GM21381 (cell line): Measurements from ENCODE around the gene TNRC6C.
A peak's percentile ranks its signal among the peaks of the same experiment; 100 is the strongest.

Source experiments
- ATAC-seq: cut with Tn5 transposase; IDR thresholded peaks from one replicate; pipeline ENCODE4 v1.9.1; 2021; ENCODE audit warnings: mild to moderate bottlenecking, moderate library complexity; ENCODE audit not compliant: unreplicated experiment

TNRC6C gene

DNA sequence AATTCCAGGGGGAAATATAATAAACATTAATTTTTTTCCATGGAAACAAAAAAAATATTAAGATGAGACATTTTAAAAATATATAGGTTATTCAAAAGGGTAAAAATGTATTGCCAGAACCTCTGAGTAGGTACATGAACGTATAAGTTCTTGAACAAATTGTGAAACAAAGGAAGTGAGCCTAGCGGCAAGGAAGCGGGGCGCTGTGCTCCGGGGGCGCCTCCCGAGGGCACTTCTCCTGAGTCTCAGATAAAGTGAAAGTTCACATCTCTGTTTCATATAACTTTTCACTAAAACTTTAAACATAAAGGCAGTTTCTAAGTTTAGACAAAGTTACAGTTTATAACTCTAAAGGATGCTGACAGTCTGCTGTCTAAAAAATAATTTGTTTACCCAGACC lies 52.3 kb downstream of the TNRC6C start:
- no peak for ATAC-seq

DNA sequence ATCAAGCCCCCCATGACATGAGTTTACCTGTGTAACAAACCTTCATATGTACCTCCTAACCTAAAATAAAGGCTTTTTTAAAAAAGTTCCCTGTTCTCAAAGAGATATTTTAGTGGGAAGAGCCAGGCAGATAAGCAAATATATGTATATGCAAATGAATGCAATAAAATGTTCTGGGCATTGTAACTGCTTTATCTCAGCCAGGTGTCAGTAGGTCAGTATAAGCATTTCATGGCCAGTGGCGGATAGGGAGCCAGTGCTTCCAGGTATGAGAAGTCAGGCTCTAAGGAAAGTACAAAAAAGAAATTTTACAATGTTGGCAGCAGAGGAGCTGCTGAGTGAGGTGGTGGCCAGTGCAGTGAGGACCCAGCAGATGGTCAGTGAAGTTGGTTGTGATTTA lies 53.9 kb downstream of the TNRC6C start:
- no peak for ATAC-seq

DNA sequence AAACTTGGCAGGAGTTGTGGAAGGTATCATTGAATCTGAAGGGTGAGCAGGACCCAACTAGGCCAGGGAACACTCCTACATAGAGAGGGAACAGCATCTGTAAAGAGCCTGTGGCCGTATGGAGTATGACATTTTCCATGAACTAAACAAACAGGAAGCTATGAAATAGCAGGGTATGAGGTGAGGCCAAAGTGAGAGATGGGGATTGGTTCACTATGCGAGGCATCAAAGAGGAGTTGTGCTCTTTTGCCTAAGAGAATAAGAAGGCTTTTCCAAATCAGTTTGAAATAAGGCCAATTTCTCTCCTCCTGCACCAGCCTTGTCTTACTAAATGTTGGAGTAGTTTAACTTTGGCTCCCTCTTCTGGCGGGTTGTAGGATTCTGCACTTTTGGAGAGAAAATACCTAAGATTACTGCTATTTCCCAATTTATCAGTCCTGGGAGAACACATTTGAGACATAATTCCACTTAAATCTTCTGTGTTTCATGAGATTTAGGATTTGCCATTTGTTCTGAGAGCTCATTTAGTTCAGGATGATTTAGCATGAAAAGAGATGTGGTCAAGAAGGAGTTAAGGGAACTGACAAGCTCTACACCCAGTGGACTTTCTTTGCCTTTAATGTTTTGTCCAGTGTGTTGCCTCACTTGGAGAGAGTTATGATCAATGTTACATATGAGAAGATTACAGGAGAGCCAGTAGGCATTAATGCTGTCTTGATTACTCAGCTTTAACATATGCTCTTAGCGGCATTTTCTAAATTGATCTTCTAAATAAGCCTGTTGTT lies 55.4 kb downstream of the TNRC6C start:
- ATAC-seq: no peak

DNA sequence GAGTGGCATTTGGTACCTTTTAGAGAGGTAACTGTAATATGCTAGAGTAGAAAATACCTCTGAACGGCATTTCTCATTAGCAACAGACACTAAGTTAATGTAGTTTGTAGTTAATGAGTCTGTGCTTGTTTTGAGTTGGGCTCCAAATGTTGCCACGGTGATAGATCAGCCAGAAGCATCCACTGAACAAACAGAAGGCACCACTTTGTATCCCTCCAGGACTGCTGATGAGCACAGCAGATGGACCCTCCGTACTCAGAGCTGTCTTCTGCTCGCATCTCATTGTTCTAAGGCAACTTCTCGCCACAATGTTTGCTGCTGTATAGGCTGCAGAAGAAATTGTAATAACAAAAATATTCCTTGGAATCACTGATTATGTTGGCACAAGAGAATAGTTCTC lies 56.1 kb downstream of the TNRC6C start:
- ATAC-seq: no peak

DNA sequence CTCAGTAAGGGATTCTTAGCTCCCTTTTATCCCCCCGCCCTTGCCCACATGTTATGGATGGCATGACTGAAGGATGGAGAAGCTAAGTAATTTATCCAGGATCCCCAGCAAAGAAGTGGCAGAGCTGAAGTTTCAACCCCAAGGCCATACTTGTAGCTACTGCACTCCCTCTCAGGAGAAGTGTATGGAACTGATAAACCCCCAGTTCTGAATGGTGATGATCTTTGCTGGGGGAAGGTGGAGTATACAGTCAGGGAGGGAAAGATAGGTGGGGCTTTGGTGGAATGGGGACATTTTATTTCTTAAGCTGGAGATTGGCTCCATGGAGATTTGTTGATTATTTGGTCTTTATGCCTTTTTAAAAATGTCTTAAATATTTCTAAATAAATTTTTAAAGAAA lies 58.3 kb downstream of the TNRC6C start:
- no peak for ATAC-seq

DNA sequence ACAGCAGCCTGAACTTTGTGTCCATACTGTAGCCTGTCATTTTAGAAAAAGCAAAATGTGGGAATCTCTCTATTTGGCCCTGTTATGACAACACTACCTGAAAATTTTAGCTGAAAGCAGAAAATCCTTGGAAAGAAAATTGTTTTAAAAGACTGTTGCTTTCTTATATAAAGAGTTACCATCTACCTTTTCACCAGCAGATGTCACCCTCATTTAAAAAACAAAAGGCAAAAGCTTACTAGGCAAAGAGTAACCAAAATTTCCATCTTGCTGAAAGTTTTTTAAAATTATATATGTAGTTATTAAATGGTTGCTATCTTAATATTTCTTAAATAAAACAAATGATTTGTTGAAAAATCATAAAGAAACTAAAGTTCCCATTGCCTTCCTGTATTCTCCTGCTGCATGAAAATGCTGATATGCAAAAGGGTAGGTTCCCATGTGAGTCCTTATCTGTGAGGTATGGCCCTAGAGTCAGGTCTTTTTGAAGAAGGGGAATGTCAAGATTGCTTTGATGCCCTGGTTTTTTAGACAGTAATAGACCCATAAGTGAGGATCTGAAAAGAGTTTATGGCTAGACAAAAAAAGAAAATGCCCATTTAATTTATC lies 61.0 kb downstream of the TNRC6C start:
- no peak for ATAC-seq

DNA sequence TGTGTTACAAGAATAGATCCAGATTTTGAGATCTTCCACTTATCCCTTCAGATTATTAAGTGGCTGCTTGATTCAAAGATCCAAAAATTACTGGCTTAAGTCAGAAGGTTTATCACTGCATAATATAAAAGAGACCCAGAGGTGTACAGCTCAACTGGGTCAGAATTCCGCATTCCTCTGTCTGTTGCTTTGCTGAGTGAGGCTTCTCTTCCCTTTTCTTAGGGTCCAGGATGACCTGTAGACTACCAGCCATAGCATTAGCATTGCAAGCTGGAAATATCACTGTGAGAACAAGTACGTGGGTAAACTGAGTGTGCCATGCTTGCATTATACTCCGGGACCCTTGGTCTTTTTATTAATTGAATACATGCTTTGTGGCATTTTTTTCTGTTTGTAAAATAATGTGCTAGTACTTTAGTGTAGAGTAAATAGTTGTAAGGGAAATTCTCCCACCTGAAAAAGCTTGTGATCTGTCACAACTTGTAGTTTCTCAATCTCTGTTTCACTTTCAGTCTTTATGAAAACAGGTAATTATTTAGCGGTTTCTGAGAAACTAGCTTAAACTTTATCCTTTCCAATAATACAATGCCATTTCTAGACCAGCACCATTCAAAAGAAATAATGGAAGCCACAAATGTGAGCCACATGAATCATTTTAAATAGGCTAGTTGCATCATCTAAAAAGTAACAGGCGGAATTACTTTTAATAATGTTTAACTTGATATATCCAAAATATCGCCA lies 61.6 kb downstream of the TNRC6C start:
- peak; percentile 62 for ATAC-seq

DNA sequence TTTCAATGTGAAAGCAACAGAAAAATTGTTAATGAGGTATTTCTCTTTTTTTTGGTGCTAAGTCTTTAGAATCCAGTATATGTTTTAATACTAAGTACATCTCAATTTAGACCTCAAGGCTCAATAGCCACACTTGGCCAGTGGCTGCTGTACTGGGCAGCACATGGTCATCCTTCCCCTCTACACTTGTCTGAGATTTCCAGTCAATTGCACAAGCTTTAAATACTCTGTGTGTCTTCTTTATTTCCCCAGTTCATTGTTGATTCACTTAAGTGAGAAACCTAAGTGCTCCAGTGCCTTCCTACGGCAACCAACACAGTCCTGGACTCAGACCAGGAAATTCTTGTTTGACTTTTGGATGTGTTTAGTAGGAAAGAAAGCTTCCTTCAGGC lies 62.2 kb downstream of the TNRC6C start:
- ATAC-seq: no peak

DNA sequence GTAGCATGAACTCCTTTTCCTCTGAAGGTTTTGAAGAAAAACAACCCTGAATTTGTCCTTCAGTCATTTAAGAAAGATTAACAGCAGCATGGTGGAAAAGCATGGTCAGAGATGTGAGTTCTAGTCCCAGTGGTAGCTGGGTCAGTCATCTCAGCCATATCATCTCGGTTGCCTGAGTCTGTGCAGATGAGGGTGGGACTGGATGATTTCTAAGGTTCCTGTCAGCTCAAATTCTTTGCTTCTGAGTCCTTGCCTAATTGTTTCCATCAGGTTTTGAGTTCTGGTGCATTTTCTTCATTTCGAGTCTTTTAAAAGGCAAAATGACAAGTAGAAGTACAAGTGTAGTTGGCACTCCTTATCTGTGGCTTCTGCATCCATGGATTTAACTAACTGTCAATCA lies 63.9 kb downstream of the TNRC6C start:
- ATAC-seq: no peak

DNA sequence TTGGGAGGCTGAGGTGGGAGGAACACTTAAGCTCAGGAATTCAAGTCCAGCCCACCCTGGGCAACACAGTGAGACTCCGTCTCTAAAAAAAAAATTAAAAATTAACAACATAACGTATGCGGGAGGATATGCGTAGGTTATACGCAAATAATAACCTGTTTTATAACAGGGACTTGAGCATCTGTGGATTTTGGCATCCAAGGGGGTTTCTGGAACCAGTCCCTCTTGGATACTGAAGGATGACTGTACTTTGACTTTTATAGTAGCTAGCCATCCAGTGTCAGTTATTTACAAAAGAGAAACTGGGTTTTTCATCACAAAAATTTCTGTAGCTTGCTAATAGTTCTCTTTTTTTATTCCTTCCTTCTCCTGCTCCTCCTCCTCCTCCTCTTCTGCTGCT lies 64.5 kb downstream of the TNRC6C start:
- ATAC-seq: no peak

DNA sequence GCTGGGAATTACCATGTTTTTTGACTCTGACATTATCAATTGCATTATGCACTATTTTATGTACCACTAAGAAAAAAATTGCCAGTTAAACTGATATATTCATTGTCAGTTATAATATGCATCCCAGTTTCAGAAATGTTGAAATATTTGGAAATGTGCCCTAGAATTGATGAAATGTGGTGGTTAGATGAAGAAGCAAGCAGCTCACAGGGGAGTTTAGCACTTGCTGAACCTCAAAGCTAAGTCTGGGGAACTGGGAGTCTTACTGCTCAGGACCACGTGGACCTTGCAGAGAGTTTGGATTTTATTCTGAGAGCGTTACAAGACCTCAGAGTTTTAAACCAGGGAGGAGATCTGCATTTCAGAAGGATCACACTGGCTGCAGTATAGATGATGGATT lies 67.9 kb downstream of the TNRC6C start:
- ATAC-seq: no peak

DNA sequence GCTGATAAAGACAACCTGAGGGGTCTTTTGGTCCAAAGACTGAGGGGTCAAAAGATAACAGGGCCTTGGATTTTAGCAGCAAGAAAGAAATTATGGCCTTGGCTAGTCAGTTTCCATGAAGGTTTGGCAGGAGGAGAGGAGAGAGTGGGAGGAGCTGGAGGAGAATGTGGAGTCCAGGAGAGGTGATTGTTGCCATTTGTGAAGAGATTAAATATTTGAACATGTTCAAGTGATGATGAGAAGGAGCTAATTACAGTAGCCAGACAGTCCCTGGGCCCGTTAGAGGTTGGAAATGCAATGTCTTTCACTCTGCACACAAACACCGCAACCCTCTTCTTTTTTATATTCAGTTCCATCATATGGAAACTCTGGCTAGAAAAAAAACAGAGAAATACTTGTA lies 68.6 kb downstream of the TNRC6C start:
- no peak for ATAC-seq

DNA sequence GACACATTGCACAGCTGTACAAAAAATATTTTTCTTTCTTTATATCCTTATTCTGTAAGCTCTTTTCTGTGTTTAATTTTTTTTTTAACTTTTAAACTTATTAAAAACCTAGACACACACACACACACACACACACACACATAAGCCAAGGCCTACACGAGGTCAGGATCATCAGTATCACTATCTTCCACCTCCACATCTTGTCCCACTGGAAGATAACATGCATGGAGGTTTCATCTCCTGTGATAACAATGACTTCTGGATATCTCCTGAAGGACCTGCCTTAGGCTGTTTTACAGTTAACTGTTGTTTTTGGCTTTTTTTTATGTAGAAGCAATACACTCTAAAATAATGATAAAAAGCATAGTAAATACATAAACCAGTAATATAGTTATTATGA lies 71.2 kb downstream of the TNRC6C start:
- ATAC-seq: no peak

DNA sequence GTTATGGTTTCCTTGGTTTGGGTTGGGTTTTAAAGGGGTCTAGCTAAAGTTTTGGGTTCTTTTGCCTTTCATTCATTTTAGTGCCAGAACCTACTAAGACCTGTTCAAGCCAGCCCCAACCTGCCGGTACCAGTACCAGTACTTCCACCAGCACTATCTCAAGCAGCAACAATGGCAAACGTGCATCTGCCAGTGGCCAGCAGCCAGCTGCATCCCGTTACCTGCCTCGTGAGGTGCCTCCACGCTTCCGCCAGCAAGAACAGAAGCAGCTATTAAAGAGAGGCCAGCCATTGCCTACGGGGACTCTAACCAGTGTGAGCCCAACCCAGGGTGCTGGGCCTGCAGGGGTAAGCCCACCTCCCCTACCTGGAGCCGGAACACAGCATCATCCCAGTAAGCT lies 72.9 kb downstream of the TNRC6C start:
- no peak for ATAC-seq

DNA sequence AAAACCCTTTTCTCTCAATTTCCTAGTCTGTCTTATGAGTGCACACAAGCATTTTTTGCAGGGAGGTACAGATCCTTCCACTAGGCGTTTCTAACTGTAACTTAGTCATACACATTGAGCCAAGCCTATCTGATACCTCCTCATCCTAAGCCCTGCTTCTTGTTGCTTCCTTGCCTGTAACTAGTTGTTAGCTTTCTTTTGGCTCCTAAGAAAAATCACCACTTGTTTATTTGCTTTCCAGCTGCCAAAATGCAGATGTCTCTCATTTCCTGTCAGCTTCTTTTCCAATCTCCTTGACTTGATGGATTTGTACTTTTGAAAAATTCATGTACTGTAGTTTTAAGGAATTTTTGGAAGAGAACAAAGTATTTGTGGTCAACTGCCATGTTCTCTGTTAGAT lies 73.7 kb downstream of the TNRC6C start:
- ATAC-seq: no peak

DNA sequence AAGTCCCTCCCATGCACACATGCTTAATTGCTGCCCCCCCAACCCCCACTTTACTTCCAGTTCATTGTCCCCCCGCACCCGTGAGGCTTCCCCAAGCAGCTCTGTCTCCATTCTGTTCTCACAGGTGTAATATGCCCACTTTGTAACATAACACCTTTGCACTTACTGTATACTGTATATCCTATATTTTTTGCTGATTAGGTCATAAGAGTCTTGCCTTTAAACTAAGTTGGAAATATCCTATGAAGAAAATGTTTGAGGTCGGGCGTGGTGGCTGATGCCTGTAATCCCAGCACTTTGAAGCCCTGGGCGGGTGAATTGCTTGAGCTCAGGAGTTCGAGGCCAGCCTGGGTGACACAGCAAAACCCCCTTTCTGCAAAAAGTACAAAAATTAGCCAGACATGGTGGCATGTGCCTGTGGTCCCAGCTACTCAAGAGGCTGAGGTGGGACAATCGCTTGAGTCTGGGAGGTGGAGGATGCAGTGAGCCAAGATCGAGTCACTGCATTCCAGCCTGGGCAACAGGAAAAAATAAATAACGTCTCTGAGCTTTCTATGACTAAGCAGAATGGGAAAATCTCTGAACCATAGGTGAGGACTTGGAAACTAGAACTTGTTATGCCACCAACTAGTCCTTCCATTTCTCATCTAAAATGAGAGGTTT lies 76.1 kb downstream of the TNRC6C start:
- ATAC-seq: no peak

DNA sequence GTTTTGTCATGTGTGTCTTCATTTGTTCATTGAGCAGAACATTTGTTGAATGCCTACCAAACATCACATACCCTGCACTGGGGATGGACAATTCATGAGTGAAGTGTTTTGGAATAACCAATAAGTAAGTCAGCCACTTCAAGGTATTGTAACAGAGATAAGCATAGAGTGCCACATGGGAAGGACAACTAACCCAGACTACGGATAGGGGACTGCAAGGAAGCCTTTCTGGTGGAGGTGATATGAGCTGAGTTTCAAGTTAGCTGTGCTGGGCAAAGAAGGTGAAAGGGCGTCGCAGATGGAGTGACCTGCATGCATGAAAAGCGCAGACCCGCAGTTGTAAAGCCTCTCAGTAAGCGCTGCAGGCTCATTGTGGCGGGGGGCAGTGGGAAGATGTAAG lies 78.8 kb downstream of the TNRC6C start:
- no peak for ATAC-seq

DNA sequence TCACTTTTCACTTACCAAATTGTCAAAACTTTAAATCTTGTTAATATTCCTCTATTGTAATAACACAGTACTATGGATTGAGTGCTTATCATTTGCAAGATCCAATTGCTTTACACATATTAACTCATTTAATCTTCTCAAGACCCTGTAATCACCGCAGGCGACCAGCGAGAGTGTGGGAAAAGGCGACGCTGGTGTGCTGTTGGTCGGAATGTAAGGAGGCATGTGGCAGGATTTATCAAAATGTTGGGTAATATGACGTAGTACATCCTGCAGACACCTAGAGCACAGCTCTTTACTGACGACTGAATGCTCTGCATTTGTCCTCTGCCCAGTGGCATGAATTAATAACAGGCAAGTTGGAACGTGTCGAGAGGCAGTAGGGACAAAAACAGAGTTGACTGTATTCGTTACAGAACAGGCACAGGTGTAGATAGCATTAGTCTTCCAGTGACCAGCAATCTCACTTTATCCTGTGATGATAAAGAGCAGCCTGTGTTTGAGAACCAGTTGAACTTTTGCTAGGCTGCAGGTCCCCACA lies 80.3 kb downstream of the TNRC6C start:
- ATAC-seq: no peak

DNA sequence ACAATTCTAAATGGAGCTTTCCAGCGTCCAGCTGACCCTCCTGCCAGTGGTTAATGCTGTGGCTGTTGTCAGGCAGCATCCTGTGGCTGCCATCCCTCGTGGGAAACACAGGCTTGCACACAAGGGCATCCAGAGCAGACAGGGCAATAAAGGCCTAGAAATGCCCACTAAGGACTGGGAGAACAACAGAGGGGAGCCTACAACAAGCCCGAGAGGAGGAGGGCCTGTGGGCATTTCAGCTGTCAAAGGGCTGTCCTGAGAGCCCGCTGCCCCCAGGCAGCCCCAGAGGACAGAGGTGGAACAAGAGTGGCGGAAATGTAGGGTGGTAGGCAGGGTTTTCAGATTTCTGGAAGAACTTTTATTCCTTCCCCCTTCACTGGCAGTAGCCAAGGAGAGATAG lies 81.1 kb downstream of the TNRC6C start:
- no peak for ATAC-seq

DNA sequence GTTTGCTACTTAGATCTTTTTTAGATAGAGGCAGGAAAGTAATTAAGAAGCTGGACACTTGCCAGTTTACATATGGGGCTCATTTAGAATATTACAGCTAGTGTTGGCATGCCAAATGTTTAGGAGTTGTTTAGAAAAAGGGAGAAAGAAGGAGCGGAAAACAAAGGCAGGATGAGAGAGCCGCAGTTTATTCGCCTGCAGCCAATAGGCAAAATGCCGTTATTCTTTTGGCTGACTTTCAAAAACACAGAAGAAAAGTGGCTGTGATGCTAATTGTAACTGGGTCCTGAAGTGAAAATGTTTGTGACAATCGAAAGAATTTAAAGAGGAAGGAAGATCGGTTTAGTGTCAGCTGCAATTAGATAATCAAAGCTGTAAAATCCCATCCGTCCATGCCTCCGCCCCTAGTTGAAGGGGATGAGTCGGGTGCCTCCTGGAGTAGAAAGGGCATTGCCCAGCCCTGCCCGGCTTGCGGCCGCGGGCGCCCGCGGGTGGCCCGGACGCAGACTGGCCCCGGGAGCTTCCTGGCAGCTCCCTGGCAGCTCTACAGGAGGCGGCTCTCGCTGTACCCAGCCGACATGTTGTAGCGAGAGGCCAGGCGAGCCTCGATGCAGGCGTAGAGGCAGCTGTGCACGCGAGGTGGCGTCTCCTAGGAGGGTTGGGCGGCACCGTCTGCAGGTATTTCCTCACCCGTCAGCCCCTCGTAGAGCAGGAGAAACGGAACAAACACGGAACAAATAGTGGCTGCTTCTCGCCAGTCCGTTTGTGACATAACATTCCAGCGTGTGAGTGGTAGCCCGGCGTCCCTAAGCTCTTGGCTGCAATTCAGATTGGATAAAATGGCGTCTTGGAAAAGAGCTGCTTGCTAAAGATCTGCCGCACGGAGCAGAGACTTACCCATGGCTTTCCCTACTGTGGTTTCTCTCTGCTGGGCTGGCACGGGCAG lies 82.2 kb downstream of the TNRC6C start:
- no peak for ATAC-seq
